22Rv1 (cell line): ENCODE measurements around the gene TBC1D26.
"Not testable (repeated sequence)": the region's sequence is repeated elsewhere in the genome, so short reads cannot be mapped to it uniquely, and the experiment has no call there.

Source experiments
- H3K27ac ChIP-seq: fragments of 450-650 bp; 2 replicates; pipeline ENCODE4 v1.5.1; 2017
- CTCF ChIP-seq: fragments of 450-650 bp; IDR thresholded peaks from 2 replicates; pipeline ENCODE4 v1.5.1; 2017; ENCODE audit warnings: mild to moderate bottlenecking
- ZFX ChIP-seq: fragments of 450-650 bp; IDR thresholded peaks from 2 replicates; pipeline ENCODE4 v1.6.1; 2017; ENCODE audit warnings: antibody characterized with exemption, borderline replicate concordance

TBC1D26 gene

DNA sequence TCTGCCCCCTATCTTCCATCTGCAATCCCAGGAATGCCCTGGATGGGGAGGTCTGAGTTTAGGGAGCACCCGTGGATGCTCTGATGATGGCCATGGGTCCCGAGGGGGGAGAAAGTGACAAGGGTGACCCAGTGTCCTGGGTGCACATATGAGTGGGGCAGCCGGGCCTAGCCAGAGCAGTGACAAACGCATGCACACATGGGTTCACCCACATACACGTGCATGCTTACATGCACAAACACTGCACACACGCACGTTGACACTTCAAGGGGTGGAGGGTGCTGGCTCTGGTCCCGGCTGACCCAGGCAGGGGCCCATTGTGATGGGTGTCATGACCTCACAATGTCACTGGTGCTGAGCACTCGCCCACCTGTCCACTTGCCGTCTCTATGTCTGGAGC is at the start of gene TBC1D26:
TBC1D26 (plus strand) TSS at position 384 of the 400 bp plus-strand sequence. CDS start 3,066 bp downstream, outside the sequence.
- H3K27ac ChIP-seq: not testable (repeated sequence)

DNA sequence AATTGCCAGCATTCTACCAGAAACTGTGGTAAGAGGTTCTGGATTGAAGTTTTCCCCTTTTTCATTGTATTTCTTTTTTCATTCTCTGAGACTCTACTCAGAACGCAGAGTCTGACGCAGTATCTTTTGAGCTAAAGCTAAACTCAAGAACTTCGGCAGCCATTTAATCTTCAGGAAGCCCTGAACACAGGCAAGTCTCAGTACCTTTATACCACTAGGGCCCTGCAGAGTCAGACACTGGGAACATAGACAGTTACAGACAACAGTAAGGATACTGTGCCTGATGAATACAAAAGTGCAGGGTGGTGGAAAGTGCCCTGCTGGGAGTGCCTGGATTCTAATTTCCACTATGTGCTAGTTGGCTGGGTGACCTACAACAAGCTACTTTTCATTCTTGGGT is 48.9 kb upstream of the TBC1D26 start:
- not testable (repeated sequence) for H3K27ac ChIP-seq

DNA sequence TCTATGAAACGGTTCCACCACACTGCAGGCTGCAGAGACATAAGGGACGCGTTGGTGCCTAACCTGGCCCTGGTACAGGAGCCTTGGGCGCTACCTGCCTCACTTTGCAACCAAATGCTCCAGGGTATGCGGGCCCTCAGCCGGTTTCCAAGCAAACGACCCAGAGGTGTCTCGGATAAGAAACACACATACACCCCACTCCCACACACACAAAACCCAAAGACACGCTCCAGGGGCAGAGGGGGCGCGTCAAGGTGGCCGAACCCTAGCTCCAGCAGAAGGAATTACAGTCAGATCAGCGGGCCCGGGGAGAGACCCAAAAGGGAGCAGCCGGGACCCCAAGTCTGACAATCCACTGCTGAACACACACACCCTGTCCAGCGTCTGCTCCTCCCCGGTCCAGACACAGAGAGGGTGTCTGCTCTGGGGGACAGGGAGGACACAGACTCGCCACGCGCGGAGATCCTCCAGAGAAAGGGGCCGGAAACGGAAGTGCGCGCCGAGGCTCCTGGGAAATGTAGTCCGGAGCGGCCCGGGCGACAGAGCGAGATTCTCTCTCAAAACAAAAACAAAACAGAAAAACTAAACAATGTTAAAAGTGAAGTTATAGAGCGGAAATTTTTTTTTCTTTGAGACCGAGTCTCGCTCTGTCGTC is 48.1 kb upstream of the TBC1D26 start, which contains the start of gene TRIM16:
TRIM16 (minus strand) TSS at position 488 of the 655 bp plus-strand sequence. CDS start 32,702 bp downstream, outside the sequence.
- 0 out of 2 replicates have a peak, but pooled peaks have one; percentile 4 for TF ChIP-seq CTCF
- not testable (repeated sequence) for H3K27ac ChIP-seq

DNA sequence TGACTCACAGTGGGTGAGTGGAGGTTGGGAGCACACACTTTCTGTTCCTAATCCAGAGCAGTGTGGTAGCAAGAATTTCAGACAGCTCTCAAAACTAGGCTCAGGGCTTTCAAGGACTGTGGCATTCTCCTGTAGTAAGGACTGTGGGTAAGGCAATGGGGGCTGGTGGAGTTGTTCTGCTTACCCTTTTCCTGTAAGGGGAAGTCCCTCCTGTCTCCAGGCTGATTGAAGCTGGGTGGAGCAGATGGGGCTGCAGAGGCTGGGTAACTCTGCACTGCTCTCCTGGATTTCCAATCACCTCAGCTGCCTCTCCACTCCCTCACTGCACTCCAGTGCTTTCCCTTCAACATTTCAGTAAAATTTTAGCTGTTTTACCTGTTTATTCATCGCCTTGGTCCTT is 44.6 kb upstream of the TBC1D26 start:
- H3K27ac ChIP-seq: not testable (repeated sequence)

DNA sequence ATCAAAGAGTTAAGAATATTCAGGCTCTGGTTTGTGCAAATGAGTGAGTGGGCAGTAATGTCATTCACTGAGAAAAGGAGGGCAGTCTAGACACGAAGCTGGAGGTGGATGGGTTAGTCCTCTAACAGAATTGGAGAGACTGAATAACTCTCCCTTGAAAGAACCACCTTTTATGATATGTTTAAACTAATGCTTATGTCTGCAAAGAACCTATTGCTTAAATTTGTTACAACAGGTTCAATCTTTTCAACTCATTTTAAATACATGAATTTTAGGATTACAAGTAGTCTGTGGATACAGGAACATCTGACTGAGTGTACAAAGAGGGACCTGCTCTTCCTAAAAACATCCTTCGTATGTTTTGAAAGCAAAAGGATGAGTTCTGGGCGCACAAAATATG is 33.1 kb upstream of the TBC1D26 start:
- H3K27ac ChIP-seq: not testable (repeated sequence)

DNA sequence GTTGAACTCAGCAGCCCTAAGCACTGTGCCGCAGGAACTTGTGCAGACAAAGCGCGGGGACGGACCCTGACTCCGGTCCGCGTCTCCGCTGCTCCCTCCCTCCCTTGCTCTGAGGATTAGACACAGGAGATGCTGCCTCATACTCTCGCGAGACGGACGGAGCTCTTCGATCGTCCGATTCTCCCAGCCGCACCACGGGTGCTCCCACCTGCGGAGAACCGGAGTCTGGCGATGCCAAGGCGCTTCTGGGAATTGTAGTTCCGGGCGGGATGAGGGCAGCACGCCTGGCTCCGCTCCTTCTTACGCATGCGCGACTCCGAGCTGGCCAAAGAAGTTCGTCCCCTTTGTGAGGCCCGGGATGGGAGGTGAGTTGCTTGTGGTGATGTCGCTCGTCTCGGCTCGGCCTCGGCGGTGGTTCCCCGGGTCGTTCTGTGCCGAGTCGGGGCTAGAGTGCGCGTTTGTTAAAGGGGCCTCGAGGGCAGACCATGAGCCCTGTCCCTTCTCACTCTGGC is 32.6 kb upstream of the TBC1D26 start, which contains the start of gene ZNF286A:
ZNF286A (plus strand) TSS at position 340 of the 512 bp plus-strand sequence. CDS start 578 bp downstream, outside the sequence.
- H3K27ac ChIP-seq: not testable (repeated sequence)

GRCh38 chr17:15699937-15700336 is 32.1 kb upstream of the TBC1D26 start:
- H3K27ac ChIP-seq: not testable (repeated sequence)

GRCh38 chr17:15704239-15704638 is 27.8 kb upstream of the TBC1D26 start:
- H3K27ac ChIP-seq: not testable (repeated sequence)

DNA sequence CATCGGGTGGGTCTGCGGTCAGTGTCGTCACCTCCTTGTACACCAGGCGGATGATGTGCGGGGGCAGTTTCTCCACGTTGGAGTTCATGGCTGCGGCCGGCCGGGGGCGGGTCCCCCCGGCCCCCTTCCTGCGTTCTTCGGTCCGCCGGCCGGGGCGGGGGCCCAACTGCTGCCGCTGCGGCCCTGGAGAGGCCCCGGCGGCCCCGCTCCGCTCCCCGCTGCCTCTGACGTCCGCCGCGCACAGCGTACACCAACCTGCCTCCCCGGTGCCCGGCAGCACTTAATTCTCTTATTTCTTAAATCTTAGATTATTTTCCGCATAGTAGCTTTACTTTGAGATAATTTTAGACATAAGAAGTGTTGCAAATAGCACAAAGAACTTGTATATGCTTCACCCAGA is 27.3 kb upstream of the TBC1D26 start:
- not testable (repeated sequence) for H3K27ac ChIP-seq

GRCh38 chr17:15708879-15709278 is 23.2 kb upstream of the TBC1D26 start:
- not testable (repeated sequence) for H3K27ac ChIP-seq

- not testable (repeated sequence) for H3K27ac ChIP-seq
Measured at GRCh38 chr17:15716601-15717563, 15.2 kb upstream of the TBC1D26 start.

- H3K27ac ChIP-seq: not testable (repeated sequence)
Measured at GRCh38 chr17:15730535-15730934, 1.5 kb upstream of the TBC1D26 start.

DNA sequence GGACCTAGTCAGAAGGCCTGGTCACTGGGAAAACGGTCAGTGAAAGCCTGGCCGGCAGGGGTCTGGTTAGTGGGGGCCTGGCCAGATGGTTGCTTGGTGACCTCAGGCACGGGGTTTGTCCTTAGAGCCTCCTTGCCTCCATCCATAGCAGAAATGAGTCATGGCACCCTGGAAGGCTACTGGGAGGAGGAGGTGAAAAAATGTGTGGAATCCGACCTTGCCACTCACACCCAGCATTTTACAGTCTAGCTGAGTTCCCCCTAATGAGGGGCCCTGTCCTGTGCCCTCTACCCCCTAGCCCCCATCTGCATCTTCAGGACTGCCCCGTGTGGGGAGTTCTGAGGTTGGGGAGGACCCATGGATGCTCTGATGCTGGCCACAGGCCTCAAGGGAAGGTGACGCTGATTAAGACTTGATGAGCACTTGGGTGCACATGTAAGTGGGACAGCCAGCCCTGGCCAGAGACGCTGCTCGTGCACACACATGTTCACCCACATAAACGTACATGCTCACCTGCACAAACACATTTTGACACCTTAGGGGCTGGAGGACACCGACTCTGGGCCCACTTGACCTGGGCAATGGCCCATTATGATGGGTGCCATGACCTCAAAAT is 1.2 kb downstream of the TBC1D26 start:
- H3K27ac ChIP-seq: not testable (repeated sequence)

- not testable (repeated sequence) for H3K27ac ChIP-seq
Measured at GRCh38 chr17:15736578-15736977, 4.5 kb downstream of the TBC1D26 start.

DNA sequence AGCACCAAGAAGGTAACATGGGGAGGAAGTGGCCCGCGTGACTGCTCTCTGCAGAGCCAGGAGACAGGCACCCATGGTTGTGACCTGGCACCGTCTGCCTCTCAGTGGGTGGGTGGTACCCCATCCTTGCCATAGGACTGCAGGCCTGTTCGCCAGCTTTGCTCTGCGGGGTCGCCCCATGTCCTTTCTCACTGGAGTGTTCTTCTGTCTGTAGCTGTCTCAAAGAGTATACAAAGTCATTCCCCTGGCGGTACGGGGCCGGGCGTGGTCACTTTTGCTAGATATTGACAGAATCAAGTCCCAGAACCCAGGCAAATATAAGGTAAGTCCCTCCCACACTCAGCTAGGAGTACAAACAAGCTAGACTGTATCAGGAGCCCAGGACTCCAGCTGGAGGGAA is 6.0 kb downstream of the TBC1D26 start:
- H3K27ac ChIP-seq: no peak overlapping the region
- TF ChIP-seq CTCF (no peak), ZFX (no peak)

DNA sequence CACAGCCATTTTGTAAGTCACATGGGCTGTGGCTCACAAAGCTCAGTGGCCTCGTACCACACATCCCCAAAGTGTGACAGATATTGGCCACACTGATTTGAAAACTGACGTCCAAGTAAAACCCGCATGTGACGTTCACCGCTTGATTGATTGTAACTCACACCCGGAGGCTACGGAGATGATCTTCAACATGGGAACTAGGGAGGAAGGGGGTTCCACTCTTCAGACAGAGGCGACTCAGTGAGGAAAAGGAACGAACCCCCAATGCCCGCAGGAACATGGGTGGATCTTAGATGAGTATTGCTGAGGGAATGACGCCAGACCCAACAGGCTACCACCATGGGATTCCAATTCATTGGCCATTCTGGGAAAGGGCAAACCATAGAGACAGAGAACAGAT is 7.2 kb downstream of the TBC1D26 start:
- H3K27ac ChIP-seq: not testable (repeated sequence)

- H3K27ac ChIP-seq: not testable (repeated sequence)
Measured at GRCh38 chr17:15740041-15740440, 8.0 kb downstream of the TBC1D26 start.
